HPDE6-E6E7 (cell line): ENCODE results near the gene CC2D2B.
"Not testable (repeated sequence)": the region's sequence is repeated elsewhere in the genome, so short reads cannot be mapped to it uniquely, and the experiment has no call there.

Experiments
- DNase-seq: peaks from one replicate; pipeline ENCODE4 v3.0.0; 2011; ENCODE audit warnings: missing footprints; ENCODE audit errors: extremely low spot score

CC2D2B gene

GRCh38 chr10:95905897-95906580 lies 1.7 kb upstream of the CC2D2B start:
- not testable (repeated sequence) for DNase-seq

- peak; percentile 14 for DNase-seq
Observed at GRCh38 chr10:95906677-95907455, 909 bp upstream of the CC2D2B start.

DNA sequence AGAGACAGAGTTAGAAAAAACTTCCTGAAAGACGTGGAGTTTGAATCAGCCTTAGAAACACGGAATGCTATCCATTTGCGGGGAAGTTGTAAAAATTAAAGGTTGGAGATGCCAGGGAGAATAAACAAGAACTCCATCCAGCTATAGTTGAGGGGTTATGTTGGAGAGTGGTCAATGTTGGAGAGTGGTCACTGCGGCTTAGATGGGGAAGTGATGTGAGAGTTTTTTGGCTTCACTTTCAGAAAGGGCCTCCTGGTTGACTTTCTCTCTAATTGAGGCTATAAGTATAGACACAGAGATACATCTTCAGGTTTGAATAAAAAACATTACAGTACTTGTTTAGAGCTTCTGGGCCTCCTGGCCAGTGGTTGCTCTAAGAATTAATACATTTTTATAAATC lies 675 bp downstream of the CC2D2B start:
- DNase-seq: no peak

DNA sequence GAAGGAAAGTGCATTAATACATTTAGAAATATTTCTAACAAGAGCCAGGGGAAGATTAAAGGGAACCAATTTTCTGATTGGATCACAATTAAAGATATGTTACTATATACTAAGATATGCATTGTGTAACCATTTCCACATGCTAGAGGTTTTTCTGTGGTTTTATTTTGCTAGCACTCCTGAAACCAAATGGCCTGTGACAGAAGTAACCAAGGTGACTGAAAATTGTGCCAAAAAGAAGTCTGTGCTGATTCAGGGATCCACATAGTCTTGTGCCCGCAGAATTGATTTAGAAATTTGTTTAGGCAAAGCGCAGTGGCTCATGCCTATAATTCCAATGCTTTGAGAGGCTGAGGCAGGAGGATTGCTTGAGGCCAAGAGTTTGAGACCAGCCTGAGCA lies 1.8 kb downstream of the CC2D2B start:
- no peak for DNase-seq

- DNase-seq: not testable (repeated sequence)
Observed at GRCh38 chr10:95916039-95916438, 8.3 kb downstream of the CC2D2B start.

- DNase-seq: no peak
Observed at GRCh38 chr10:95920798-95921426, 13.1 kb downstream of the CC2D2B start.

DNA sequence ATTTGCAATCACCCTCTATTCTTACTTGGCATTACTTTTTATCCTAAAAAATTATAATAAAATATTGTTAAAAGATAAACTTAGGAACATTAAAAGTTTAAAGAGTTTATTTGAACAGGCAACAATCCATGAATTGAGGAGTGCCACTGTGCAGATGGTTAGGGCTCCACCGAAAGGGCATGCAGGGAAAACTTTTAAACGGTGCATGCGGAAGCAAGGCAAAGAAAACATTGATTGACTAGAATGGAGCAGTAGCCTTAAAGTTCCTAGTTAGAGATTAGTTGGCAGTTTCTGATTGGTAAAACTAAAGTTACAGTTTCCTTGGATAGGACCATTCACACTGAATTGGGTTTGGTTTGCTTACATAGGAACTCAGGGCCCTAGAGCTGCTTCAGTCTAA lies 17.3 kb downstream of the CC2D2B start:
- no peak for DNase-seq

- DNase-seq: no peak
Observed at GRCh38 chr10:95935429-95935828, 27.7 kb downstream of the CC2D2B start.

- DNase-seq: no peak
Observed at GRCh38 chr10:95941115-95941514, 33.3 kb downstream of the CC2D2B start.

GRCh38 chr10:95963202-95963990 lies 55.6 kb downstream of the CC2D2B start:
- no peak for DNase-seq

DNA sequence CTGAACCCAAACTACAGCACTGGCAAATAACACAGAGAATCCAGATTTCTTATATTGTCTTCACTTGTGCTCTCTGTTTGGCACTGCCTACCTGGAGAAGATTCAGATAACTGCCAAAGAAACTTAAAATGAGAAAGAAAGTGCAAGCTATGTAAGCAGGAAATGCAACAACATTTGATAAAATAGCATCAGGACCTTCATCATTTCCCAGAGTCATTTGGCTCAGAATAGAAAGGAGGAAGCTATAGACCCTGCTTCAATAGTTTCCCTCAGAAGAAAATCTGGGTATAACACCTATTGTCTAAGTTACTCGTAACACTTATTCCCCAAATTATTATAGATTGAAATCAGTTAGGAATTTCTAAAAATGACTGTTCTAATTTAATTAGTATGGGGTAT lies 56.2 kb downstream of the CC2D2B start:
- no peak for DNase-seq

GRCh38 chr10:95964756-95965155 lies 57.0 kb downstream of the CC2D2B start:
- DNase-seq: no peak

- no peak for DNase-seq
Observed at GRCh38 chr10:95976362-95977229, 68.8 kb downstream of the CC2D2B start.

- DNase-seq: no peak
Observed at GRCh38 chr10:95982200-95982599, 74.4 kb downstream of the CC2D2B start.

- DNase-seq: no peak
Observed at GRCh38 chr10:95987685-95988426, 80.1 kb downstream of the CC2D2B start.

DNA sequence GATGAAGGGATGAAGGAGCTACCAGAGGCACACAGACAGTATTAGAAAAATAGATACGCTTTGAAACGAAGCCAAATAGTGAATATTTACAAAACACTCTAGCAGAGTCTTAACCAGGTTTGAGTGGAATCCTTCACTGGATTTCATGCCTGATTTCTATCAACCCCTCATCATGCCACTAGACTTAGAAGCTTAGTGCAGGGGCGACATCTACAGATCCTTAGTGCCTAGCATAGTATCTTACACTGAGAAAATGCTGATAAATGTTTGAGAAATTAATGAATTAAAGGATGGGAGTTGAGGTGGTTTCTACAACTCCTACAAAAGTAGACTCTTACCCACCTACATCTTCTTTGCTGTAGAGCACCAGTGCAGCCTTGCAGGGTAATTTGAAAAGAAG lies 80.9 kb downstream of the CC2D2B start:
- DNase-seq: no peak

- DNase-seq: not testable (repeated sequence)
Observed at GRCh38 chr10:95994376-95994775, 86.6 kb downstream of the CC2D2B start.

GRCh38 chr10:95998255-95998784 lies 90.5 kb downstream of the CC2D2B start:
- DNase-seq: no peak

- DNase-seq: no peak
Observed at GRCh38 chr10:96013956-96014355, 106.2 kb downstream of the CC2D2B start.

- no peak for DNase-seq
Observed at GRCh38 chr10:96014473-96015102, 106.8 kb downstream of the CC2D2B start.
